GM23248 (cell line): Measurements from ENCODE around the gene STARD7.

Experiments used
- EZH2 ChIP-seq: fragments of 200-600 bp; sonication (generic); IDR thresholded peaks from 2 replicates; pipeline ENCODE4 v1.6.1; 2018; ENCODE audit warnings: antibody characterized with exemption, mild to moderate bottlenecking; ENCODE audit not compliant: insufficient read depth, poor library complexity, severe bottlenecking
- EZH2phosphoT487 ChIP-seq: fragments of 200-600 bp; sonication (generic); IDR thresholded peaks from 2 replicates; pipeline ENCODE4 v1.6.1; 2018; ENCODE audit warnings: antibody characterized with exemption, moderate library complexity, mild to moderate bottlenecking, low read depth; ENCODE audit not compliant: insufficient read depth

DNA sequence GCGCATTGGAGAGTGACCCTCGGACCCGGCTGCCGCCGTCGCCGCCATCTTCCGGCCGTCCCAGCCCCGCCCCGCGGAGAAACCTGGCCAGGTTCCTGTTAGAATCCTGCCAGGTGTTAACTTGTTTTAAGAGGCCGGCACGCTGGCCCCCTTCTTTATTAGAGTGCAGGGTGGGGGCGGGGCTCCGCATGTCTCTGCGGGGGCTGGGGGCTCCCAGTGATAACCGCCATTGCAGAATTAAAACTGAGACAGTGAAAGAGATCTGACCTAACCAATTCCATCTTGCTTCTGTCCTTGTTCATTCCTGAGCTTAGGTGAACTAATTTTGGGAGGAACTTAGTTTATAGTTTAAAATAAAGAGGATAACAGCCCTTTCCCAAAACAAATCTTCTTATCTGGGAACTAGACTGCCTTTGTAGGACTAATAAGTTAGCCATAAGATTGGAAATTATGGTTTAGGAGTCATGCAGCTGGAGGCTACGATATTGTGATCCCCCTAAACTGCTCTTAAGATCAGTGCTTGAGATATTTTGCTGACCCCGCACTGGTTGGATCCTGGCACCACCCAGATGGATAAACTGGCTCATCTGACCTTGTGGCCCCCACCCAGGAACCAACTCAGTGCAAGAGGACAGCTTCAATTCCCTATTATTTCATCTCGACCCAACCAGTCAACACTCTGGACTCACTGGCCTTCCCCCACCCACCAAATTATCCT, 543 bp upstream of the STARD7 start:
- TF ChIP-seq EZH2phosphoT487: no peak
- TF ChIP-seq EZH2: no peak
